SK-N-SH treated with all-trans-retinoic acid at 6 μM for 48 hours (cell line): ENCODE results near the gene TSKS.
A peak's percentile ranks its signal among the peaks of the same experiment; 100 is the strongest.

Experiments
- ATAC-seq: fragments of 200-7000 bp; cut with Tn5 transposase; 3 replicates; pipeline ENCODE4 v1.9.1; 2020; ENCODE audit warnings: mild to moderate bottlenecking, moderate library complexity
- ARNTL ChIP-seq: fragments of 450-650 bp; formaldehyde crosslinking; IDR thresholded peaks from 2 replicates; pipeline ENCODE4 v1.5.0; 2020; ENCODE audit warnings: low read depth, mild to moderate bottlenecking, moderate library complexity, borderline replicate concordance
- BACH2 ChIP-seq: fragments of 250-450 bp; sonication (Bioruptor Pico); IDR thresholded peaks from 2 replicates; pipeline ENCODE4 v1.9.0; 2021; ENCODE audit warnings: mild to moderate bottlenecking, borderline replicate concordance
- CREB5 ChIP-seq: fragments of 250-450 bp; sonication (Bioruptor Pico); IDR thresholded peaks from 2 replicates; pipeline ENCODE4 v1.5.1; 2020; ENCODE audit warnings: low read depth, mild to moderate bottlenecking, moderate library complexity
- CSDC2 ChIP-seq: fragments of 250-450 bp; sonication (Bioruptor Pico); IDR thresholded peaks from 2 replicates; pipeline ENCODE4 v1.5.0; 2020; ENCODE audit warnings: mild to moderate bottlenecking, moderate library complexity
- ESRRG ChIP-seq: fragments of 250-450 bp; sonication (Bioruptor Pico); IDR thresholded peaks from 2 replicates; pipeline ENCODE4 v1.6.1; 2021; ENCODE audit warnings: mild to moderate bottlenecking
- GLIS3 ChIP-seq: fragments of 250-450 bp; sonication (Bioruptor Pico); IDR thresholded peaks from 2 replicates; pipeline ENCODE4 v1.5.0; 2020; ENCODE audit warnings: mild to moderate bottlenecking, moderate library complexity
- ISL1 ChIP-seq: fragments of 250-450 bp; sonication (Bioruptor Pico); IDR thresholded peaks from 2 replicates; pipeline ENCODE4 v2.1.2; 2022; ENCODE audit warnings: mild to moderate bottlenecking, moderate library complexity
- OSR1 ChIP-seq: fragments of 250-450 bp; sonication (Bioruptor Pico); IDR thresholded peaks from 2 replicates; pipeline ENCODE4 v1.8.0; 2022; ENCODE audit warnings: moderate library complexity, mild to moderate bottlenecking, inconsistent platforms
- POU6F1 ChIP-seq: fragments of 250-450 bp; sonication (Bioruptor Pico); IDR thresholded peaks from 2 replicates; pipeline ENCODE4 v1.8.0; 2021; ENCODE audit warnings: low read depth, mild to moderate bottlenecking, moderate library complexity, borderline replicate concordance
- PPARA ChIP-seq: fragments of 250-450 bp; sonication (Bioruptor Pico); IDR thresholded peaks from 2 replicates; pipeline ENCODE4 v1.5.0; 2020; ENCODE audit warnings: mild to moderate bottlenecking, borderline replicate concordance
- SNAI2 ChIP-seq: fragments of 250-450 bp; sonication (Bioruptor Pico); IDR thresholded peaks from 2 replicates; pipeline ENCODE4 v1.5.0; 2020; ENCODE audit warnings: mild to moderate bottlenecking, moderate library complexity
- TCF4 ChIP-seq: fragments of 250-450 bp; sonication (Bioruptor Pico); IDR thresholded peaks from 2 replicates; pipeline ENCODE4 v1.8.0; 2021; ENCODE audit warnings: mild to moderate bottlenecking, moderate library complexity, borderline replicate concordance
- ZC3H10 ChIP-seq: fragments of 250-450 bp; sonication (Bioruptor Pico); IDR thresholded peaks from 2 replicates; pipeline ENCODE4 v1.5.1; 2021; ENCODE audit warnings: mild to moderate bottlenecking, moderate library complexity
- ZFP3 ChIP-seq: fragments of 250-450 bp; sonication (Bioruptor Pico); IDR thresholded peaks from 2 replicates; pipeline ENCODE4 v1.5.0; 2020; ENCODE audit warnings: mild to moderate bottlenecking, moderate library complexity
- ZFP30 ChIP-seq: fragments of 450-650 bp; formaldehyde crosslinking; IDR thresholded peaks from 2 replicates; pipeline ENCODE4 v1.5.0; 2022; ENCODE audit warnings: mild to moderate bottlenecking, moderate library complexity
- ZNF565 ChIP-seq: fragments of 450-650 bp; formaldehyde crosslinking; conservative IDR thresholded peaks from 2 replicates; pipeline ENCODE4 v1.5.0; 2020; ENCODE audit warnings: low read depth, mild to moderate bottlenecking, moderate library complexity
- ZNF70 ChIP-seq: fragments of 450-650 bp; formaldehyde crosslinking; IDR thresholded peaks from 2 replicates; pipeline ENCODE4 v1.5.0; 2020; ENCODE audit warnings: mild to moderate bottlenecking, moderate library complexity
- ZNF8 ChIP-seq: fragments of 450-650 bp; formaldehyde crosslinking; IDR thresholded peaks from 2 replicates; pipeline ENCODE4 v1.5.0; 2020; ENCODE audit warnings: mild to moderate bottlenecking, moderate library complexity
- TF ChIP-seq, protein P1 (sequence below): fragments of 250-450 bp; sonication (Bioruptor Pico); IDR thresholded peaks from 2 replicates; pipeline ENCODE4 v1.8.0; 2020; ENCODE audit warnings: mild to moderate bottlenecking, moderate library complexity, borderline replicate concordance
- TF ChIP-seq, protein P2 (sequence below): fragments of 250-450 bp; sonication (Bioruptor Pico); IDR thresholded peaks from 2 replicates; pipeline ENCODE4 v1.5.0; 2020; ENCODE audit warnings: mild to moderate bottlenecking, moderate library complexity

Gene TSKS

GRCh38 chr19:49691243-49692146 is 71.6 kb downstream of the TSKS start:
- TF ChIP-seq ZFP30 (CRISPR knock-in tag) (no peak), ZNF70 (CRISPR knock-in tag) (no peak), BACH2 (CRISPR knock-in tag) (no peak), ISL1 (no peak), TCF4 (CRISPR knock-in tag) (no peak), ZNF565 (CRISPR knock-in tag) (no peak), ZC3H10 (CRISPR knock-in tag) (no peak), POU6F1 (CRISPR knock-in tag) (no peak), PPARA (CRISPR knock-in tag) (no peak), CREB5 (CRISPR knock-in tag) (no peak), ESRRG (CRISPR knock-in tag) (no peak), ARNTL (no peak), CSDC2 (no peak), ZNF8 (CRISPR knock-in tag) (no peak), SNAI2 (CRISPR knock-in tag) (no peak), OSR1 (CRISPR knock-in tag) (no peak), ZFP3 (CRISPR knock-in tag) (no peak)
- TF ChIP-seq, protein P1, sequence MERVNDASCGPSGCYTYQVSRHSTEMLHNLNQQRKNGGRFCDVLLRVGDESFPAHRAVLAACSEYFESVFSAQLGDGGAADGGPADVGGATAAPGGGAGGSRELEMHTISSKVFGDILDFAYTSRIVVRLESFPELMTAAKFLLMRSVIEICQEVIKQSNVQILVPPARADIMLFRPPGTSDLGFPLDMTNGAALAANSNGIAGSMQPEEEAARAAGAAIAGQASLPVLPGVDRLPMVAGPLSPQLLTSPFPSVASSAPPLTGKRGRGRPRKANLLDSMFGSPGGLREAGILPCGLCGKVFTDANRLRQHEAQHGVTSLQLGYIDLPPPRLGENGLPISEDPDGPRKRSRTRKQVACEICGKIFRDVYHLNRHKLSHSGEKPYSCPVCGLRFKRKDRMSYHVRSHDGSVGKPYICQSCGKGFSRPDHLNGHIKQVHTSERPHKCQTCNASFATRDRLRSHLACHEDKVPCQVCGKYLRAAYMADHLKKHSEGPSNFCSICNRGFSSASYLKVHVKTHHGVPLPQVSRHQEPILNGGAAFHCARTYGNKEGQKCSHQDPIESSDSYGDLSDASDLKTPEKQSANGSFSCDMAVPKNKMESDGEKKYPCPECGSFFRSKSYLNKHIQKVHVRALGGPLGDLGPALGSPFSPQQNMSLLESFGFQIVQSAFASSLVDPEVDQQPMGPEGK: no peak
- TF ChIP-seq, protein P2, sequence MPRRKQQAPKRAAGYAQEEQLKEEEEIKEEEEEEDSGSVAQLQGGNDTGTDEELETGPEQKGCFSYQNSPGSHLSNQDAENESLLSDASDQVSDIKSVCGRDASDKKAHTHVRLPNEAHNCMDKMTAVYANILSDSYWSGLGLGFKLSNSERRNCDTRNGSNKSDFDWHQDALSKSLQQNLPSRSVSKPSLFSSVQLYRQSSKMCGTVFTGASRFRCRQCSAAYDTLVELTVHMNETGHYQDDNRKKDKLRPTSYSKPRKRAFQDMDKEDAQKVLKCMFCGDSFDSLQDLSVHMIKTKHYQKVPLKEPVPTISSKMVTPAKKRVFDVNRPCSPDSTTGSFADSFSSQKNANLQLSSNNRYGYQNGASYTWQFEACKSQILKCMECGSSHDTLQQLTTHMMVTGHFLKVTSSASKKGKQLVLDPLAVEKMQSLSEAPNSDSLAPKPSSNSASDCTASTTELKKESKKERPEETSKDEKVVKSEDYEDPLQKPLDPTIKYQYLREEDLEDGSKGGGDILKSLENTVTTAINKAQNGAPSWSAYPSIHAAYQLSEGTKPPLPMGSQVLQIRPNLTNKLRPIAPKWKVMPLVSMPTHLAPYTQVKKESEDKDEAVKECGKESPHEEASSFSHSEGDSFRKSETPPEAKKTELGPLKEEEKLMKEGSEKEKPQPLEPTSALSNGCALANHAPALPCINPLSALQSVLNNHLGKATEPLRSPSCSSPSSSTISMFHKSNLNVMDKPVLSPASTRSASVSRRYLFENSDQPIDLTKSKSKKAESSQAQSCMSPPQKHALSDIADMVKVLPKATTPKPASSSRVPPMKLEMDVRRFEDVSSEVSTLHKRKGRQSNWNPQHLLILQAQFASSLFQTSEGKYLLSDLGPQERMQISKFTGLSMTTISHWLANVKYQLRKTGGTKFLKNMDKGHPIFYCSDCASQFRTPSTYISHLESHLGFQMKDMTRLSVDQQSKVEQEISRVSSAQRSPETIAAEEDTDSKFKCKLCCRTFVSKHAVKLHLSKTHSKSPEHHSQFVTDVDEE (CRISPR knock-in tag): no peak
- ATAC-seq: peak; percentile 60

DNA sequence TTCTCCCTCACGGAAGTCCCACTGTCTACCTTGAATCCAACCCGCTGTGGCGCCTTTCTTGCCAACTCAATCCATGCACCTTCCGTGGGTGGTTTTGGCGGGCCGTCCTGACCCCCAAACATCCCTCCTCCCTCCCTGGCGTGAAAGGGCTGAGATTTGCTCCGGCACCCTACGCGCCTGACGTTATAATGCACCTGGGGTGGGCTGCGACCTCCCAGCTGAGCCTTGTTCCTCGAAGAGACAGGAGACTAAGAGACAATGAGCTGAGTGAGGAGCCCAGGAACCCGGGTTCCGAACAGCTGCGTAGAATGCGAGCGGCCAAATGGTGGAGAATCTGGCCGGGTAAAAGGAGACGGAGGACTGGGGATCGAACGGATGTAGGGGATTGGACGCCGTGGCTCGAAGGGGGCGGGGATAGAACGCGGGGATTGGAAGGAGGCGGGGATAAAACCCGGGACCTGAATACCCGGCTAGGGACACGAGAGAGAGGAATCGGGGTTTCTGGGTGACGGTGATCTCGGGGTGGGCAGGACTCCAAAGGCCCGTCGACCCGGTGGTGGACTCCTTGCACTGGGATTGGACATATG is 72.4 kb downstream of the TSKS start, which contains the start of gene CPT1C:
Gene CPT1C (plus strand): TSS at position 461 of the 587 bp plus-strand sequence. CDS start 1,137 bp downstream, outside the sequence.
- ATAC-seq: peak; percentile 87
- TF ChIP-seq OSR1 (CRISPR knock-in tag) (no peak), ZFP3 (CRISPR knock-in tag) (no peak), ZC3H10 (CRISPR knock-in tag) (no peak)

DNA sequence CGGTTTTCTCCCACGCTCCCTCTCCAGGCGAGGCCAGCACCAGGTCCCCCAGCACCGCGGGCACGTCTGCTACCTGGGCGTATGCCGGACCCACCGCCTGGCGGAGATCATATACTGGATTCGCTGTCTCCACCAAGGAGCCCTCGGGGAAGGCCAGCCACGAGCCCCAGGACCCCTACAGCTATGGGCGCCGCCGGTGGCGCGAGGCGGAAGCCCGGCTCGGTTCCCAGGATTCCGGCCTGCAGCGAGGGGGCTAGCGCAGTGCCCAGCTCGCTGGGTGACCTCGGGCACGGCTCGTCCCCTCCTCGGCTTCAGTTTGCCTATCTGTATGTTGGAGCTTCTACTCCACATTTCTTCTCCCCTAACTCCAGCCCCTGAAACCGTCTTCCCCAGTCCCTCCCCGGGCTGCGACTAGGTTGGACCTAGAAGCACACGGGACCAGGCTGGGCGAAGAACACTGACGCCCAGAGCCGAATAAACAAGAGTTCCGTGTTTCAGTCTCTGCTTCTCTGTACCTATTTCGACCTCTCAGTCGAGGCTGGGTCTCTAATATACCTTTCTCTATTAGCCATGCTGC is 72.9 kb downstream of the TSKS start:
- ATAC-seq: peak; percentile 40
- TF ChIP-seq GLIS3 (CRISPR knock-in tag) (no peak), ESRRG (CRISPR knock-in tag) (no peak), SNAI2 (CRISPR knock-in tag) (no peak), ZNF70 (CRISPR knock-in tag) (no peak), POU6F1 (CRISPR knock-in tag) (no peak), ISL1 (no peak), ZFP3 (CRISPR knock-in tag) (no peak), PPARA (CRISPR knock-in tag) (no peak), CREB5 (CRISPR knock-in tag) (no peak)
- TF ChIP-seq, protein P2 (CRISPR knock-in tag): no peak
